ENCODE measurements around the gene ERICH4. TPM values are rescaled to one million over a fixed set of nuclear protein-coding genes. Genes with fewer than 3 reads are reported as not detected.
A peak's percentile ranks its signal among the peaks of the same experiment; 100 is the strongest.
"Not testable (repeated sequence)": the region's sequence is repeated elsewhere in the genome, so short reads cannot be mapped to it uniquely, and the experiment has no call there.

ERICH4 gene
- total RNA-seq, 1 donor from 2014 or later = not detected

- ATAC-seq = no peak
- no peak for DNase-seq (ENCODE audit: low spot score)
- intact Hi-C loops (cut with DNase I) = no loop called here
Observed at GRCh38 chr19:41430922-41431321, 12.0 kb upstream of the ERICH4 start.

- intact Hi-C loops (cut with DNase I) = no loop called here
- DNase-seq (ENCODE audit: low spot score) = no peak
- ATAC-seq = no peak
Observed at GRCh38 chr19:41431426-41432386, 11.2 kb upstream of the ERICH4 start.

- DNase-seq (ENCODE audit: low spot score) (no peak), ATAC-seq (no peak)
- intact Hi-C loops (cut with DNase I) = no loop called here
Observed at GRCh38 chr19:41433171-41433570, 9.8 kb upstream of the ERICH4 start.

- no peak for ATAC-seq
- no peak for DNase-seq (ENCODE audit: low spot score)
- intact Hi-C loops (cut with DNase I) = no loop called here
Observed at GRCh38 chr19:41434450-41434849, 8.5 kb upstream of the ERICH4 start.

GRCh38 chr19:41435376-41435775, 7.6 kb upstream of the ERICH4 start:
- DNase-seq (ENCODE audit: low spot score); ATAC-seq; intact Hi-C loops (cut with DNase I): not testable (repeated sequence)

- intact Hi-C loops (cut with DNase I) = no loop called here
- DNase-seq (ENCODE audit: low spot score) = no peak
- no peak for ATAC-seq
Observed at GRCh38 chr19:41435936-41436673, 6.9 kb upstream of the ERICH4 start.

GRCh38 chr19:41436674-41436951, 6.3 kb upstream of the ERICH4 start:
- ATAC-seq (no peak), DNase-seq (ENCODE audit: low spot score) (no peak)
- intact Hi-C loops (cut with DNase I) = no loop called here

GRCh38 chr19:41437944-41438574, 4.9 kb upstream of the ERICH4 start:
- peak; percentile 48 for DNase-seq (ENCODE audit: low spot score)
- ATAC-seq = no peak
- intact Hi-C loops (cut with DNase I) = no loop called here

GRCh38 chr19:41439441-41440222, 3.3 kb upstream of the ERICH4 start, which contains the start of gene DMAC2:
TSS of gene DMAC2 (minus strand) at chr19:41439912. CDS start at chr19:41439899, 13 bp downstream.
- intact Hi-C loops (cut with DNase I) = no loop called here
- DNase-seq (ENCODE audit: low spot score) = peak; percentile 98
- ATAC-seq = peak; percentile 99

GRCh38 chr19:41441321-41441945, 1.5 kb upstream of the ERICH4 start:
- DNase-seq (ENCODE audit: low spot score) (peak; percentile 45), ATAC-seq (no peak)
- intact Hi-C loops (cut with DNase I) = no loop called here

- ATAC-seq (no peak), DNase-seq (ENCODE audit: low spot score) (peak; percentile 49)
- intact Hi-C loops (cut with DNase I) = no loop called here
Observed at GRCh38 chr19:41443813-41444455, 978 bp downstream of the ERICH4 start.

GRCh38 chr19:41445575-41445974, 2.6 kb downstream of the ERICH4 start:
- intact Hi-C loops (cut with DNase I) = no loop called here
- DNase-seq (ENCODE audit: low spot score) (peak; percentile 46), ATAC-seq (no peak)

- ATAC-seq = no peak
- intact Hi-C loops (cut with DNase I) = no loop called here
- no peak for DNase-seq (ENCODE audit: low spot score)
Observed at GRCh38 chr19:41447732-41448332, 4.9 kb downstream of the ERICH4 start.

GRCh38 chr19:41449079-41449864, 6.3 kb downstream of the ERICH4 start:
- DNase-seq (ENCODE audit: low spot score) (peak; percentile 87), ATAC-seq (peak; percentile 97)
- intact Hi-C loops (cut with DNase I) = no loop called here

- DNase-seq (ENCODE audit: low spot score) (no peak), ATAC-seq (no peak)
- intact Hi-C loops (cut with DNase I) = no loop called here
Observed at GRCh38 chr19:41449865-41450178, 6.9 kb downstream of the ERICH4 start.

- intact Hi-C loops (cut with DNase I) = no loop called here
- DNase-seq (ENCODE audit: low spot score) (no peak), ATAC-seq (no peak)
Observed at GRCh38 chr19:41452584-41453275, 9.8 kb downstream of the ERICH4 start.

- ATAC-seq (no peak), DNase-seq (ENCODE audit: low spot score) (no peak)
- intact Hi-C loops (cut with DNase I) = no loop called here
Observed at GRCh38 chr19:41455936-41456335, 13.0 kb downstream of the ERICH4 start.

All from sciatic nerve (tissue), 2 donors.